ENCODE data around the gene HERC4. TPM values are rescaled to one million over a fixed set of nuclear protein-coding genes. Genes with fewer than 3 reads are reported as not detected.
A peak's percentile ranks its signal among the peaks of the same experiment; 100 is the strongest.

Gene HERC4
- total and polyA plus RNA-seq, 9 of the 15 experiments (the other 6 are each of a cell fraction or from before 2014, with no cell fraction given), result 12.5 to 33.5 (median 22.8) TPM

DNA sequence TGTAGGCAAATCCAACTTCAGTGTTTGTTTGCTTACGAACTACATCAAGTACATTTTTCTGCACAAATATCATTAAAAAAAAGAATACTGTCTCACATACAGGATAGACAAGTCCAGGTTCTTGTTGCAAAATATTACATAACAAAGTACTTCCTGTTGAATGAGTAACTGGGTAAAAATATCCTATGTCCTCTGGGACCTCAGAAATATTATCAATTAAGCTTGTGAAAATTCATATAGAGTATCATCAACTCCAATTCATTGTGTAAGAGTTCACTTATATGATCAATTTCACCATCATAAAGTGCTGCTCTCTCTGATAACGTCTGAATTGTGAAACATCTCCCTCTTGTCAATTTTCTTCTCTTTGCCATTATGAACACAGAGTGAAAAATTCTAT, 22.6 kb downstream of the HERC4 start (continued):
- TF ChIP-seq NR2C1 (IDR thresholded peaks at IDR 0.05) (no peak), NR2C1 (tag; IDR thresholded peaks at IDR 0.05) (no peak), L3MBTL2 (IDR thresholded peaks at IDR 0.05) (no peak), NFE2 (IDR thresholded peaks at IDR 0.05; ENCODE audit: low read depth) (no peak)
- TF ChIP-seq, protein P1, sequence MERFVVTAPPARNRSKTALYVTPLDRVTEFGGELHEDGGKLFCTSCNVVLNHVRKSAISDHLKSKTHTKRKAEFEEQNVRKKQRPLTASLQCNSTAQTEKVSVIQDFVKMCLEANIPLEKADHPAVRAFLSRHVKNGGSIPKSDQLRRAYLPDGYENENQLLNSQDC (CRISPR knock-in tag; IDR thresholded peaks at IDR 0.05), result no peak

GRCh38 chr10:68049289-68050078, 25.6 kb downstream of the HERC4 start:
- 42% methylated on average over 7 of the region's 8 CpGs for WGBS (ENCODE audit: insufficient coverage, low coverage, missing lambda C conversion rate)
- intact Hi-C loops (cut with micrococcal nuclease), result no loop called here
- H2AFZ ChIP-seq (ENCODE audit: low read depth, low read length), result no peak overlapping the region
- DNase-seq (ENCODE audit: extremely low read depth in 1 of 4, low spot score in 3 of 4) (peak in 1 of 4 experiments; percentile 12), FAIRE-seq (no peak), ATAC-seq (peak; percentile 78)
- no peaks in the 10 kb centered on the region for H3K79me2 ChIP-seq (ENCODE audit: control insufficient read depth, insufficient read depth, low read length)
- H3K4me2 ChIP-seq (ENCODE audit: insufficient read depth, low read length), result no peak overlapping the region
- no peaks in the 10 kb centered on the region for H3K9me1 ChIP-seq (ENCODE audit: control insufficient read depth, insufficient read depth, low read length)
- TF ChIP-seq LARP7 (IDR thresholded peaks at IDR 0.05) (no peak), TEAD1 (CRISPR knock-in tag; IDR thresholded peaks at IDR 0.05) (no peak), RAD51 (IDR thresholded peaks at IDR 0.05; ENCODE audit: borderline replicate concordance, low read depth) (no peak), CBX5 (IDR thresholded peaks at IDR 0.05; ENCODE audit: borderline replicate concordance, low read depth) (no peak), ZNF384 (IDR thresholded peaks at IDR 0.05; ENCODE audit: low read depth, low read length) (peak; percentile 12; the same call in 1 of the 2 replicates), ATF7 (IDR thresholded peaks at IDR 0.05) (0 out of 2 replicates have a peak, but pooled peaks have one; percentile 18)
- in situ Hi-C loops (cut with MboI), result no loop called here
- H3K9me3 ChIP-seq (replicated peaks; ENCODE audit: control insufficient read depth, insufficient read depth, low read depth, low read length), result no peaks in the 10 kb centered on the region
- CTCF ChIA-PET (ENCODE audit: low intra/inter-chr PET ratio), result interaction anchor here (0.6 kb wide), 1 partner anchor 298 kb away, joined by 3 read pairs; no protein-coding TSS in a partner anchor
- H3K36me3 ChIP-seq (ENCODE audit: control insufficient read depth, insufficient read depth, low read length), result no peaks in the 10 kb centered on the region; the same call in 2 of the 3 replicates
- BruUV-seq (replicated peaks), result no TSS peak
- no peaks in the 10 kb centered on the region for H3K27me3 ChIP-seq (ENCODE audit: control insufficient read depth in 2 of 2, insufficient read depth in 2 of 2, low read length in 2 of 2)
- H3K27ac ChIP-seq (ENCODE audit: extremely low read depth, low read depth, low read length), result no peak overlapping the region
- H3K4me3 ChIP-seq, result no peak overlapping the region
- POLR2A ChIA-PET, result interaction anchor here (1.3 kb wide), 1 partner anchor 21 kb away, joined by 4 read pairs; no protein-coding TSS in a partner anchor
- H3K9ac ChIP-seq (ENCODE audit: insufficient read depth in 1 of 2, low read depth in 2 of 2, low read length in 2 of 2), result no peak overlapping the region; a peak in 1 of 4 replicates
- no peaks in the 10 kb centered on the region for H4K20me1 ChIP-seq (replicated peaks; ENCODE audit: control insufficient read depth, insufficient read depth, low read length)
- H3K4me1 ChIP-seq (replicated peaks in 1 of 2; ENCODE audit: control insufficient read depth in 2 of 2, insufficient read depth in 2 of 2, low read length in 2 of 2), result no peaks in the 10 kb centered on the region; a peak in 1 of 5 replicates
